NT2/D1 (cell line): Measurements from ENCODE around the gene ACOX1.

Experiments
- DNase-seq: peaks from one replicate; pipeline ENCODE4 v3.0.0-alpha.2; 2011; ENCODE audit warnings: low read depth, low spot score
- H3K27me3 ChIP-seq: 2 replicates; pipeline ENCODE4 v1.6.0; 2011; ENCODE audit warnings: mild to moderate bottlenecking; ENCODE audit not compliant: insufficient read length, insufficient read depth
- H3K36me3 ChIP-seq: 2 replicates; pipeline ENCODE4 v1.6.1; 2011; ENCODE audit warnings: mild to moderate bottlenecking, low read length, mixed read lengths; ENCODE audit not compliant: insufficient read depth, insufficient read length
- H3K4me1 ChIP-seq: 2 replicates; pipeline ENCODE4 v1.5.1; 2011; ENCODE audit not compliant: insufficient read depth, insufficient read length
- H3K4me3 ChIP-seq: 2 replicates; pipeline ENCODE4 v1.5.1; 2011; ENCODE audit warnings: low read depth; ENCODE audit not compliant: insufficient read length
- H3K9ac ChIP-seq: 2 replicates; pipeline ENCODE4 v1.6.0; 2011; ENCODE audit warnings: low read depth; ENCODE audit not compliant: insufficient read length
- H3K9me3 ChIP-seq: 2 replicates; pipeline ENCODE4 v1.5.1; 2011; ENCODE audit warnings: mild to moderate bottlenecking, low read length; ENCODE audit not compliant: insufficient read depth
- SUZ12 ChIP-seq: IDR thresholded peaks from 2 replicates; pipeline ENCODE4 v1.6.1; 2011; ENCODE audit not compliant: insufficient read length, insufficient read depth; ENCODE audit errors: extremely low read depth
- YY1 ChIP-seq: IDR thresholded peaks from 2 replicates; pipeline ENCODE4 v1.6.1; 2011; ENCODE audit not compliant: insufficient read length, insufficient read depth
- ZNF274 ChIP-seq: IDR thresholded peaks from 2 replicates; pipeline ENCODE4 v1.6.1; 2011; ENCODE audit warnings: mild to moderate bottlenecking, low read depth, low read length

The ACOX1 gene

DNA sequence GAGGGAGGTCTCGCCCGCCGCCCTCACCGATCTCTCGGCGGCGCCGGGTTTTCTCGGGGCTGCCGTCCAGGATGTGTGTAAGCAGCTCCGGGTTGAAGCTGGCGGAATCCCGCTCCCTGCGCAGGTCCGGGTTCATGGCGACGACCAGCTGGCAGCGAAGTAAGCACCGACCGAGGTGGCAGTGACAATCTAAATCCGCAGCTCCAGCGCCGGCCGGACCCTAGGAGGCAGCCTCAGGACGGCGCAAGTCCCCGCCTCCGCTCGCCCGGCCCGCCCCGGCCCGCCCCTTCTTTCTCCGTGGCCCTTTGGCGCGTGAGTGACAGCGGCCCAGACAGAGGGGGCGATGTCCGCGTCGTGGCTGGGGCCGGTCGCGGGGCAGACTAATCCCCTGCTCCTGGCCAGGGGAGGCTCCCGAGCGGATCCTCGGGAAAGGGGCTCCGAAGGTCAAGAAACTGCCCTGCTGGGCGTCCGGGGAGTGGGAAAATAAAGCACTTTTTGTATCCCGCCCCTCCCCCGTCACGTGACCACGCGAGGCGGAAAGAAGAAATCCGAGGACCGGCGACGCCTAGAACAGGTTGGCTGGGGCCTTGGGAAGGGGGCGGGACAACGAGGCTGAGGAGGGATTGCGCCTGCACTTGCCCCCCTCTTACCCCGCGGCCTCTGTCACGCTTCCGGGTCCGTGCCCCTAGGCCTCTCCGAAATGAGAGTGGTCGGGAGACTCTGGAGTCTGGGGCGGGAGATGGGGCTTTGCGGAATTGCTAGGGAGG, at the start of gene ACOX1, which contains the start of gene TEN1:
ACOX1 (minus strand) TSS at position 229 of the 767 bp plus-strand sequence; CDS start at position 136, 93 bp downstream.
TEN1 (plus strand) TSS at position 303 of the 767 bp plus-strand sequence. CDS start 6,953 bp downstream, outside the sequence.
- peak within 1 kb of the TSS; percentile 91 for H3K4me3 ChIP-seq
- no peak for TF ChIP-seq YY1
- no peak for TF ChIP-seq ZNF274
- TF ChIP-seq SUZ12: no peak
- no peaks in the 10 kb centered on the region for H3K27me3 ChIP-seq
- peak within 1 kb of the TSS; percentile 92 for H3K9ac ChIP-seq
- H3K36me3 ChIP-seq: peaks cover 24% of the 10 kb centered on the region
- DNase-seq: peak; percentile 84
- peaks cover 4% of the 10 kb centered on the region for H3K4me1 ChIP-seq
- no peaks in the 10 kb centered on the region for H3K9me3 ChIP-seq

DNA sequence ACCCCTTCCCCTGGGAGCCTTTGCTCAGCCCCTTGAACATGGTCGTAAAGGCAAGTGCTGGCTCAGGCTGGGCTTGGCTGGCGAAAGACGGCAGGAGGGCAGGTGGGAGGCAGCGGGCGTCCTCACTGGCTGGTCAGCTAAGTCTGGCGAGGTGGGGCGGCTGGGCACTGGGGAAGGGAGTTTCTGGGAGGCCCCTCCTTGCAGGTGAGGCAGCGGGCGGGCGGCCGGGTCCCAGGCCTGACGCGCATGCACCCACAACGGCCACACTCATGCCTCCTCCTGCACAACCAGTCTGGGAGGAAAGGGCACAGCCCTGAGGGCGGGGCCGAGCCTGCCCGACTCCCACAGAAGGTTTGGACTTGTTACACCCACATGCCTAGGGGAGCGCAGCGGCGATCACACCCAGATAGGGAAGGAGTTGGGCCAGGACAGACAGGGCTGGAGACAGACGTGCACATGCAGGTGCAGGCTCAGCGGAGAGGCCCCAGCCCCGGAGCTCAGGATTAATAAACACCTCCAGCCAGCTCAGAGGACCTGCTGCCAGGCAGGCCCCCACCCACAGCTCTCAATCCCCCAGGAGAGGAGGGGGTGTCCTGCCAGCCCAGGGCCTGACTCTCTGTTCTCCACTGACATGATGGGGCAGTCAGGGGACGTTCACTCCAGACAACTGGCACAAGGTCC, 48.3 kb upstream of the ACOX1 start, which contains the start of gene EVPL:
EVPL (minus strand) TSS at position 148 of the 681 bp plus-strand sequence; CDS start at position 40, 108 bp downstream.
- H3K9ac ChIP-seq: no peak within 1 kb of the TSS
- peaks cover 4% of the 10 kb centered on the region; the same call in 1 of the 2 replicates for H3K9me3 ChIP-seq

GRCh38 chr17:76026714-76027158, 47.8 kb upstream of the ACOX1 start:
- no peak overlapping the region for H3K4me3 ChIP-seq
- DNase-seq: no peak
- H3K4me1 ChIP-seq: peaks cover 17% of the 10 kb centered on the region
- H3K9ac ChIP-seq: no peak overlapping the region
- H3K9me3 ChIP-seq: no peaks in the 10 kb centered on the region
- no peak for TF ChIP-seq ZNF274
- TF ChIP-seq SUZ12: no peak
- no peak for TF ChIP-seq YY1
- no peaks in the 10 kb centered on the region for H3K36me3 ChIP-seq
- no peaks in the 10 kb centered on the region for H3K27me3 ChIP-seq

More for the DNA sequence above, 48.3 kb upstream of the ACOX1 start, which contains the start of gene EVPL:
- DNase-seq: no peak
- TF ChIP-seq SUZ12 (no peak), YY1 (no peak), ZNF274 (no peak)
- Histone ChIP-seq H3K4me3 (no peak within 1 kb of the TSS), H3K4me1 (peaks cover 20% of the 10 kb centered on the region), H3K36me3 (no peaks in the 10 kb centered on the region), H3K27me3 (no peaks in the 10 kb centered on the region)

- no peaks in the 10 kb centered on the region for H3K36me3 ChIP-seq
- H3K4me3 ChIP-seq: no peak overlapping the region
- H3K9me3 ChIP-seq: no peaks in the 10 kb centered on the region
- TF ChIP-seq YY1 (no peak), SUZ12 (no peak), ZNF274 (no peak)
- no peak for DNase-seq
- no peaks in the 10 kb centered on the region for H3K27me3 ChIP-seq
- H3K4me1 ChIP-seq: peaks cover 17% of the 10 kb centered on the region
- no peak overlapping the region for H3K9ac ChIP-seq
These were observed 46.3 kb upstream of the ACOX1 start for GRCh38 chr17:76025294-76025693.

DNA sequence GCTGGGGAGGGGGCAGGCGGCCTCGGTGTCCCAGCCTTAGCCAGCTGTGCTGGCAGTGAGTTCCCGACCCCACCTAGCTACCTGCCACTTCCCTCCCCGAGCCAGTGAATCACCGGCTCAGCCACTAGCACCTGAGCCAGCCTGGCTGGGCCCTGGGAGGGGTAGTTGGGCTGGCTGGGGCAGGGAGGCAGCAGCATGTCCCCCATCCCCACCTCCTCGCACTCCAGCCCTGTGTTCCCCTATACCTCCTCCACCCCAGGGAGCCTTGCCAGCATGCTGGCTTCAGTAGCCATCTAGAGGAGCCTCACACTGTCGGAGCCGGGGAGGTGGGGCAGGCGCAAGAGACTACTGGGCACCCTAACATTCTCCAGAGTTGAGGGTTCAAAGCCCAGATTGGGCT, 45.4 kb upstream of the ACOX1 start:
- peaks cover 17% of the 10 kb centered on the region for H3K4me1 ChIP-seq

DNA sequence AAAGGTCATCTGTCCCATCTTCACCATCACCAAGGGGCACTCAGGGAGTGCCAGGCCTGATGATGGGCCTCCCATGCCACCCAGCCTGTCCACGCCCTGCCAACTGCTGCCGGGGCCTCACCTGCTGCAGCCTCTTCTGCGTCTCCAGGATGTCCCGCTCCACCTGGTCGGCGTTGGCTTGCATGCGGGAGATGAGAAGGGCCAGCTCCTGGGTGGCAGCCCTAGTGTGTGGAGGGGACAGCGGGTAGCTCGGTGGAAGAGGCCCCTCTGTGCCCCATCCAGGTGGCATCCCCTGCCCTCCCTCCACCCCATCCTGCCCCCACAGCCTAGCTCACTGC, 44.9 kb upstream of the ACOX1 start:
- Histone ChIP-seq H3K4me1 (peaks cover 17% of the 10 kb centered on the region), H3K4me3 (no peak overlapping the region), H3K36me3 (no peaks in the 10 kb centered on the region), H3K9ac (no peak overlapping the region), H3K9me3 (no peaks in the 10 kb centered on the region), H3K27me3 (no peaks in the 10 kb centered on the region)
- TF ChIP-seq ZNF274 (no peak), SUZ12 (no peak), YY1 (no peak)
- DNase-seq: no peak

More for the DNA sequence above, 45.4 kb upstream of the ACOX1 start:
- TF ChIP-seq SUZ12: no peak
- TF ChIP-seq ZNF274: no peak
- TF ChIP-seq YY1: no peak
- no peaks in the 10 kb centered on the region for H3K9me3 ChIP-seq
- H3K36me3 ChIP-seq: no peaks in the 10 kb centered on the region
- no peak for DNase-seq
- H3K27me3 ChIP-seq: no peaks in the 10 kb centered on the region
- no peak overlapping the region for H3K4me3 ChIP-seq
- no peak overlapping the region for H3K9ac ChIP-seq

GRCh38 chr17:76022973-76023899, 44.3 kb upstream of the ACOX1 start:
- H3K4me3 ChIP-seq: no peak overlapping the region
- no peaks in the 10 kb centered on the region for H3K9me3 ChIP-seq
- H3K27me3 ChIP-seq: no peaks in the 10 kb centered on the region
- H3K9ac ChIP-seq: no peak overlapping the region
- no peak for TF ChIP-seq ZNF274
- TF ChIP-seq YY1: no peak
- no peak for TF ChIP-seq SUZ12
- no peak for DNase-seq
- H3K36me3 ChIP-seq: no peaks in the 10 kb centered on the region
- H3K4me1 ChIP-seq: peaks cover 12% of the 10 kb centered on the region
